ENCODE results near the gene ZNF276. TPM values are rescaled to one million over a fixed set of nuclear protein-coding genes. Genes with fewer than 3 reads are reported as not detected.
"Not testable (repeated sequence)": the region's sequence is repeated elsewhere in the genome, so short reads cannot be mapped to it uniquely, and the experiment has no call there.

Gene ZNF276, protein sequence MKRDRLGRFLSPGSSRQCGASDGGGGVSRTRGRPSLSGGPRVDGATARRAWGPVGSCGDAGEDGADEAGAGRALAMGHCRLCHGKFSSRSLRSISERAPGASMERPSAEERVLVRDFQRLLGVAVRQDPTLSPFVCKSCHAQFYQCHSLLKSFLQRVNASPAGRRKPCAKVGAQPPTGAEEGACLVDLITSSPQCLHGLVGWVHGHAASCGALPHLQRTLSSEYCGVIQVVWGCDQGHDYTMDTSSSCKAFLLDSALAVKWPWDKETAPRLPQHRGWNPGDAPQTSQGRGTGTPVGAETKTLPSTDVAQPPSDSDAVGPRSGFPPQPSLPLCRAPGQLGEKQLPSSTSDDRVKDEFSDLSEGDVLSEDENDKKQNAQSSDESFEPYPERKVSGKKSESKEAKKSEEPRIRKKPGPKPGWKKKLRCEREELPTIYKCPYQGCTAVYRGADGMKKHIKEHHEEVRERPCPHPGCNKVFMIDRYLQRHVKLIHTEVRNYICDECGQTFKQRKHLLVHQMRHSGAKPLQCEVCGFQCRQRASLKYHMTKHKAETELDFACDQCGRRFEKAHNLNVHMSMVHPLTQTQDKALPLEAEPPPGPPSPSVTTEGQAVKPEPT
- total RNA-seq (2014; rRNA removed; shearing (Covaris generic)) (12.0 and 19.3 TPM in 2 replicates), polyA plus RNA-seq (2016; fragmentation: Nextera tagmentation; extraction: Ambion mirVana) (4.2 and 4.3 TPM in 2 replicates)

DNA sequence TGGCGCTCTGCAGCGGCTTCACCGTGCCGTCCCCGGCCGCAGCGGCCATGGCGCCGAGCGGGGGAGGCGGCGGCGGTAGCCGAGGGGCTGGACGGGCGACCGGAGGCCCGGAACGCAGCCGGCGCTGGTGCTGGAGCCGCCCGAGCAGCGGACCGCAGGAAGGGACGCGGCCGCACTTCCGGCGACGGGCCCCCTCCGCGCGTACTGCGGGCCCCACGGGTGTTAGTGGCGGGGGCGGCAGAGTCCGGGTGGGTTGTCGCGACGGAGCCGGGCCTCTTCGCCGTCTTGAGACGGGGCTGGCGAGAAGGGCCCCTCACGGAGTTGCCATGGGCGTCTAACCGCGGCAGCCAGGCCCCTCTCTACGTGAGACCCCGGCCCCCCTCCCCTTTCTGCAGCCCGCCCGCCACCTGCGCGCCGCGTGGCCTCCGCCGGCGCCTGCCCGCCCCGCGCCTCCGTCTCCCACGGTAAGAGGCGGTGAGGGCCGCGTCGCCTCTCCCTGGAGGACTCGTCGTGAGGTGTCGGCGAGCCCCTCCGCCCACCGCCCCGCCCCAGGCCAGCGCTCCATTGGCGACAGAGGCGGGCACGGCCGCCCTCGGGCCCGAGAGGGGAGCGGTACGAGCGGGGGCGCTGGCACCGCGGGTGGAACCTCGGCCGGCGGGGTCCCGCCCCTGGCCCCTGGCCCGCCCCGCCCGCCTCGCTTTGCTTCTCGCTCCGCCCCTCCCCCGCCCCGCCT, at the start of gene ZNF276, which contains the start of gene VPS9D1:
Gene ZNF276 (plus strand): TSS at position 725 of the 733 bp plus-strand sequence. CDS start 104 bp downstream, outside the sequence.
Gene VPS9D1 (minus strand): TSS at position 86 of the 733 bp plus-strand sequence. CDS start 37 bp downstream, at position 49.
- TF ChIP-seq EZH2phosphoT487 (IDR thresholded peaks at IDR 0.05; ENCODE audit: insufficient read depth, low read depth) (no peak), EZH2 (IDR thresholded peaks at IDR 0.05; ENCODE audit: insufficient read depth, poor library complexity, severe bottlenecking) (no peak)
- Histone ChIP-seq H3K9me2 (ENCODE audit: insufficient read depth) (no peaks in the 10 kb centered on the region), H3K4me2 (ENCODE audit: unreplicated experiment) (peak within 1 kb of the TSS; percentile 84), H4K20me1 (ENCODE audit: insufficient read depth) (no peaks in the 10 kb centered on the region), H3K36me3 (ENCODE audit: low read depth) (peaks cover 5% of the 10 kb centered on the region; the same call in 1 of the 2 replicates), H3K4me3 (peak within 1 kb of the TSS; percentile 76), H3K9me3 (ENCODE audit: low read depth) (no peaks in the 10 kb centered on the region), H3F3A (ENCODE audit: insufficient read depth) (peaks cover 22% of the 10 kb centered on the region), H3K79me2 (ENCODE audit: insufficient read depth) (peaks cover 64% of the 10 kb centered on the region), H3K27ac (peak within 1 kb of the TSS; percentile 86), H3K27me3 (replicated peaks; ENCODE audit: insufficient read depth) (no peaks in the 10 kb centered on the region), H3K9ac (peak within 1 kb of the TSS; percentile 81), H3K4me1 (ENCODE audit: insufficient read depth) (peaks cover 17% of the 10 kb centered on the region), H2AFZ (peak within 1 kb of the TSS; percentile 49)
- peak; percentile 92 for DNase-seq
- WGBS, 2 experiments (ENCODE audit: low coverage in 1 of 2, low lambda C conversion rate in 2 of 2, missing lambda C conversion rate in 2 of 2), result 1 to 3% methylated on average over 26 to 64 of the region's 103 CpGs
- in situ Hi-C loops (cut with MboI), result no loop called here

DNA sequence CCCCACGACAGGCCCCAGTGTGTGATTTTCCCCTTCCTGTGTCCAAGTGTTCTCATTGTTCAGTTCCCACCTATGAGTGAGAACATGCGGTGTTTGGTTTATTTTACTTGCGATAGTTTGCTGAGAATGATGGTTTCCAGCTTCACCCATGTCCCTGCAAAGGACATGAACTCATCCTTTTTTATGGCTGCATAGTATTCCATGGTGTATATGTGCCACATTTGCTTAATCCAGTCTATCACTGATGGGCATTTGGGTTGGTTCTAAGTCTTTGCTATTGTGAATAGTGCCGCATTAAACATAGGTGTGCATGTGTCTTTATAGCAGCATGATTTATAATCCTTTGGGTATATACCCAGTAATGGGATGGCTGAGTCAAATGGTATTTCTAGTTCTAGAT, 49.8 kb upstream of the ZNF276 start:
- 93 to 98% methylated on average over 4 of the region's 4 CpGs for WGBS, 2 experiments (ENCODE audit: low coverage in 1 of 2, low lambda C conversion rate in 2 of 2, missing lambda C conversion rate in 2 of 2)
- H3K27ac ChIP-seq; H4K20me1 ChIP-seq (ENCODE audit: insufficient read depth); H3K4me3 ChIP-seq; H2AFZ ChIP-seq; H3K36me3 ChIP-seq (ENCODE audit: low read depth); H3F3A ChIP-seq (ENCODE audit: insufficient read depth); DNase-seq; H3K9ac ChIP-seq; H3K4me2 ChIP-seq (ENCODE audit: unreplicated experiment); H3K79me2 ChIP-seq (ENCODE audit: insufficient read depth); H3K4me1 ChIP-seq (ENCODE audit: insufficient read depth); H3K9me2 ChIP-seq (ENCODE audit: insufficient read depth); H3K9me3 ChIP-seq (ENCODE audit: low read depth); H3K27me3 ChIP-seq (replicated peaks; ENCODE audit: insufficient read depth); in situ Hi-C loops (cut with MboI): not testable (repeated sequence)

DNA sequence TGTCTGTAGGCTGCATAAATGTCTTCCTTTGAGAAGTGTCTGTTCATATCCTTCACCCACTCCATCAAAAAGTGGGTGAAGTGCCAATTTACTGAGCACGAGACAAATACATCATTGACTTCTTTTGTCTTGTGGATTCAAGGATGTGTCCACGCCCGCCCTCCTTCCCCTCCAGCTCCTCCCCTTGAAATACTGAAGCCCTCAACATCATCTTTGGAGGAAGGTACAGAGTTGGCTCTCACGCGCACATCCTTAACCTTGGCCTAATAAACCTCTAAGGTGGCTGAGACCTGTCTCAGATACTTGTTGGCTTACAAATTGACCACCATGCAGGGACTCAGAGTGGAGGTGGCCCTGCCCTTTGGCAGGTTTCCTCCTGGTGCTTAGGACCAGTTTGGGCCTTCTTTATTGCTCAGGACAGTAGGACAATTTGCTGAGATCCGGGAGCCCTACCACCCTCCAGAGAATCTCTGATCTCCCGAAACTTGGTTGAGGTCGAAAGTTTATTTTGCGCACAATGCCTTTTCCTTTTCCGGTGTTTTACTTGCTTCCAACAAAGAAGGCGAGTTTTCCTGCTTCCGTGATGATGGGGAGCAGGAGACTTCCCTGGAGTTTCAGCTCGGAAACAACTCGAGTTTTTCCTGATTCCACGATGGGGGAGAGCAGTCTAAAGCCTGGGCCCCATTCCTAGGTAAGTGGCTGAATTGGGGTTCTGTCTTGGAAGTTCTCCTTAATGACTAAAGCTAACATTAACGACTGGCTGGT, 49.0 kb upstream of the ZNF276 start:
- Histone ChIP-seq H3K9ac (no peak overlapping the region), H3F3A (ENCODE audit: insufficient read depth) (peaks cover 9% of the 10 kb centered on the region; the same call in 1 of the 2 replicates), H3K36me3 (ENCODE audit: low read depth) (no peaks in the 10 kb centered on the region), H3K9me2 (ENCODE audit: insufficient read depth) (no peaks in the 10 kb centered on the region), H3K9me3 (ENCODE audit: low read depth) (no peaks in the 10 kb centered on the region), H3K4me2 (ENCODE audit: unreplicated experiment) (no peak overlapping the region), H3K79me2 (ENCODE audit: insufficient read depth) (no peaks in the 10 kb centered on the region), H3K4me1 (ENCODE audit: insufficient read depth) (no peaks in the 10 kb centered on the region; the same call in 1 of the 2 replicates), H4K20me1 (ENCODE audit: insufficient read depth) (no peaks in the 10 kb centered on the region), H2AFZ (no peak overlapping the region), H3K27ac (no peak overlapping the region), H3K27me3 (replicated peaks; ENCODE audit: insufficient read depth) (no peaks in the 10 kb centered on the region), H3K4me3 (no peak overlapping the region)
- no peak for DNase-seq
- TF ChIP-seq EZH2 (IDR thresholded peaks at IDR 0.05; ENCODE audit: insufficient read depth, poor library complexity, severe bottlenecking) (no peak), EZH2phosphoT487 (IDR thresholded peaks at IDR 0.05; ENCODE audit: insufficient read depth, low read depth) (no peak)
- in situ Hi-C loops (cut with MboI), result no loop called here
- WGBS, 2 experiments (ENCODE audit: low coverage in 1 of 2, low lambda C conversion rate in 2 of 2, missing lambda C conversion rate in 2 of 2), result 89% methylated on average over 16 of the region's 16 CpGs

DNA sequence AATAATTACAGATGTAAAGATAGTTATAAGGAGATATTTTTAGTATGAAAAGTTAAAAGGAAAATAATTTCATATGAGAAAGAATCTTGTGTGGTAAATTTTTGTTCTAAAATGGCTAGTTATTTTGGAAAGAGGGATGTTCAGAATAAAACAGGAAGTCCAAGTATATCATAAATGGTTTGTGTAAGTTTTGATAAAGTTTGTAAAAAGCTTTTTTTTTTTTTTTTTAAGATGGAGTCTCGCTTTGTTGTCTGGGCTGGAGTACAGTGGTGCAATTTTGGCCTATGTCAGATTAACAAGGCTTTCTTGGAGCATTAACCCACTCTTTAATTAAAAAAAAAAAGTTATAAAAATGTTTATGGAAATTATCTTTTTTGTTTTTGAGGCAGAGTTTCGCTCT, 43.1 kb upstream of the ZNF276 start:
- Histone ChIP-seq H2AFZ (no peak overlapping the region), H3K9me2 (ENCODE audit: insufficient read depth) (no peaks in the 10 kb centered on the region), H3K9ac (no peak overlapping the region), H3K4me3 (no peak overlapping the region), H3K79me2 (ENCODE audit: insufficient read depth) (no peaks in the 10 kb centered on the region), H3K36me3 (ENCODE audit: low read depth) (no peaks in the 10 kb centered on the region), H3K4me2 (ENCODE audit: unreplicated experiment) (no peak overlapping the region), H3F3A (ENCODE audit: insufficient read depth) (no peaks in the 10 kb centered on the region), H3K9me3 (ENCODE audit: low read depth) (no peaks in the 10 kb centered on the region), H4K20me1 (ENCODE audit: insufficient read depth) (no peaks in the 10 kb centered on the region), H3K27ac (no peak overlapping the region), H3K4me1 (ENCODE audit: insufficient read depth) (no peaks in the 10 kb centered on the region), H3K27me3 (replicated peaks; ENCODE audit: insufficient read depth) (no peaks in the 10 kb centered on the region)
- in situ Hi-C loops (cut with MboI), result no loop called here
- 89 to 93% methylated on average over 2 of the region's 2 CpGs for WGBS, 2 experiments (ENCODE audit: low coverage in 1 of 2, low lambda C conversion rate in 2 of 2, missing lambda C conversion rate in 2 of 2)
- TF ChIP-seq EZH2phosphoT487 (IDR thresholded peaks at IDR 0.05; ENCODE audit: insufficient read depth, low read depth) (no peak), EZH2 (IDR thresholded peaks at IDR 0.05; ENCODE audit: insufficient read depth, poor library complexity, severe bottlenecking) (no peak)
- DNase-seq, result no peak

Data from GM23248 (cell line).